PFSK-1 (cell line): ENCODE data around the gene GCH1.

Experiments used
- FOXP2 ChIP-seq: optimal IDR thresholded peaks from 2 replicates; pipeline ENCODE3; 2011; ENCODE audit warnings: borderline replicate concordance, control low read depth, inconsistent platforms; ENCODE audit not compliant: insufficient read depth; ENCODE audit errors: extremely low read length, extremely low read depth
- SIN3A ChIP-seq: IDR thresholded peaks from 2 replicates; pipeline ENCODE4 v1.6.1; 2012; ENCODE audit warnings: mild to moderate bottlenecking, low read length, moderate library complexity, borderline replicate concordance; ENCODE audit not compliant: insufficient read depth

- TF ChIP-seq FOXP2 (no peak), SIN3A (no peak)
Measured at GRCh38 chr14:54909817-54910558, 7.4 kb upstream of the GCH1 start.
